OCI-LY7 (cell line): ENCODE measurements around the gene BAHCC1. TPM values are rescaled to one million over a fixed set of nuclear protein-coding genes. Genes with fewer than 3 reads are reported as not detected.
A peak's percentile ranks its signal among the peaks of the same experiment; 100 is the strongest.

ENCODE experiments used
- BruUV-seq: library from RNA; stranded (reverse); fragments of 400-500 nt; replicated peaks from 2 replicates; lab custom pipeline; 2021; lab: Mats Ljungman, UMichigan
- CTCF ChIA-PET: fragments of 300-600 bp; sonication (Branson Sonifier 250); formaldehyde crosslinking; loops from one replicate; lab custom pipeline; 2022; ENCODE audit warnings: antibody characterized with exemption; ENCODE audit not compliant: unreplicated experiment; lab: Charles Lee
- POLR2A ChIA-PET: fragments of 300-600 bp; sonication (Branson Sonifier 250); formaldehyde crosslinking; loops from one replicate; lab custom pipeline; 2022; ENCODE audit warnings: antibody characterized with exemption; lab: Charles Lee
- DNase-seq: peaks from one replicate; pipeline ENCODE4 v3.0.0-alpha.2; 2015; ENCODE audit warnings: low spot score
- H2AFZ ChIP-seq: fragments of 200-600 bp; sonication (generic), shearing (Covaris generic); 2 replicates; pipeline ENCODE4 v1.6.1; 2014; ENCODE audit warnings: mild to moderate bottlenecking, antibody characterized with exemption, low read length, moderate library complexity
- H3K27ac ChIP-seq: fragments of 200-600 bp; sonication (generic); 2 replicates; pipeline ENCODE4 v1.5.1; 2014; ENCODE audit warnings: mixed run types, low read depth, mild to moderate bottlenecking, moderate library complexity, low read length, inconsistent platforms; ENCODE audit not compliant: poor library complexity, severe bottlenecking
- H3K36me3 ChIP-seq: fragments of 200-600 bp; sonication (generic); 2 replicates; pipeline ENCODE4 v1.6.1; 2014; ENCODE audit warnings: mild to moderate bottlenecking, antibody characterized with exemption, low read length, moderate library complexity, mixed read lengths; ENCODE audit not compliant: insufficient read depth
- H3K4me1 ChIP-seq: fragments of 200-600 bp; sonication (generic); 2 replicates; pipeline ENCODE4 v1.5.1; 2014; ENCODE audit warnings: mild to moderate bottlenecking, low read length; ENCODE audit not compliant: insufficient read depth, poor library complexity, severe bottlenecking
- H3K4me2 ChIP-seq: fragments of 200-600 bp; sonication (generic); 2 replicates; pipeline ENCODE4 v1.6.1; 2014; ENCODE audit warnings: mild to moderate bottlenecking, low read length
- H3K4me3 ChIP-seq: fragments of 200-600 bp; sonication (generic); 2 replicates; pipeline ENCODE4 v1.5.1; 2014; ENCODE audit warnings: mild to moderate bottlenecking, low read depth, low read length; ENCODE audit not compliant: poor library complexity, severe bottlenecking
- H3K79me2 ChIP-seq: fragments of 200-600 bp; sonication (generic); 2 replicates; pipeline ENCODE4 v1.6.1; 2016; ENCODE audit warnings: low read depth, mild to moderate bottlenecking, low read length, moderate library complexity, mixed read lengths; ENCODE audit not compliant: insufficient read depth
- H3K9me2 ChIP-seq: fragments of 200-600 bp; sonication (generic); 2 replicates; pipeline ENCODE4 v1.6.1; 2016; ENCODE audit warnings: mild to moderate bottlenecking, low read length, mixed read lengths; ENCODE audit not compliant: insufficient read depth
- H3K9me3 ChIP-seq: fragments of 200-600 bp; sonication (generic); 2 replicates; pipeline ENCODE4 v1.6.1; 2014; ENCODE audit warnings: mild to moderate bottlenecking, mixed run types, low read length, mixed read lengths
- H4K20me1 ChIP-seq: fragments of 200-600 bp; sonication (generic); 2 replicates; pipeline ENCODE4 v1.6.1; 2014; ENCODE audit warnings: mild to moderate bottlenecking, antibody characterized with exemption, low read length, moderate library complexity, mixed read lengths; ENCODE audit not compliant: insufficient read depth
- CTCF ChIP-seq: fragments of 200-600 bp; sonication (generic); conservative IDR thresholded peaks from 2 replicates; pipeline ENCODE4 v1.5.1; 2014; ENCODE audit warnings: mild to moderate bottlenecking, antibody characterized with exemption, low read length, moderate library complexity, mixed read lengths
- EZH2phosphoT487 ChIP-seq: fragments of 200-600 bp; sonication (generic); IDR thresholded peaks from 2 replicates; pipeline ENCODE4 v1.6.1; 2018; ENCODE audit warnings: low read depth, borderline replicate concordance, mild to moderate bottlenecking, mixed run types, antibody characterized with exemption, low read length, moderate library complexity, mixed read lengths
- intact Hi-C: fragments of 100-400 bp; cut with micrococcal nuclease; formaldehyde crosslinking; loops from one replicate; pipeline ENCODE4 v1.10.0; 2022; ENCODE audit not compliant: unreplicated experiment
- total RNA-seq, 2 experiments: library from RNA; depleted of rRNA in 1 of 2; stranded (reverse); fragments of >200 nt in 1 of 2; shearing (Covaris generic) in 1 of 2; gene quantifications; 2 replicates each; pipeline ENCODE4 v1.2.3, GENCODE V29; 2014 to 2022

BAHCC1 gene
- total RNA-seq, 2 experiments from 2014 or later = 5.2 to 5.5 TPM

DNA sequence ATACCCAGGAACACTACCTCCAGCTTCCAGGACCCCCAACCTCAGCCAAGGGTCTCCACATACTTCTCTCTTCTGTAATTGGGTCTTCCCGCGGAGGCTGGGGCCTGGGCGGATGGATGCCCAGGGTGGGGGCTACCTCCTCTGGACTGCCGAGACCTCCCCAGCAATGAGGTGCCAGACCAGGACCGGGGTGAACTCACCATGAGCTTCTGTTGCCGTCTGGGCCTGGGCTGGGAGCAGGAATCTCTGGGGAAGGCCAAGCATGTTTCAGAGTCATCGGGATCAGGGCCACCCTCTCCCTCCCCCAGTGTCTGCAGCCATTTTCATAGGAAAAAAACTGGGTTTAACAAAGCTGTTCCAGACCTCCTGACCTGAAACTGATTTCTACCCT is 10.3 kb upstream of the BAHCC1 start:
- H3K79me2 ChIP-seq = no peaks in the 10 kb centered on the region
- ChIA-PET CTCF (no interaction called here), POLR2A (no interaction called here)
- no peak overlapping the region for H3K27ac ChIP-seq
- peaks cover 13% of the 10 kb centered on the region for H3K4me1 ChIP-seq
- no peak overlapping the region for H3K4me3 ChIP-seq
- H3K36me3 ChIP-seq = no peaks in the 10 kb centered on the region
- no peak overlapping the region for H3K4me2 ChIP-seq
- TF ChIP-seq CTCF (no peak), EZH2phosphoT487 (no peak)
- DNase-seq = no peak
- no peaks in the 10 kb centered on the region for H3K9me2 ChIP-seq
- H4K20me1 ChIP-seq = no peaks in the 10 kb centered on the region
- no peaks in the 10 kb centered on the region for H3K9me3 ChIP-seq
- no TSS peak for BruUV-seq
- H2AFZ ChIP-seq = no peak overlapping the region
- intact Hi-C loops = no loop called here

GRCh38 chr17:81385320-81386111 is 9.7 kb upstream of the BAHCC1 start:
- Histone ChIP-seq H3K36me3 (no peaks in the 10 kb centered on the region), H2AFZ (no peak overlapping the region), H3K4me1 (peaks cover 13% of the 10 kb centered on the region), H3K9me2 (no peaks in the 10 kb centered on the region), H3K27ac (no peak overlapping the region), H3K9me3 (no peaks in the 10 kb centered on the region), H3K4me2 (no peak overlapping the region), H4K20me1 (no peaks in the 10 kb centered on the region), H3K4me3 (no peak overlapping the region), H3K79me2 (no peaks in the 10 kb centered on the region)
- no peak for DNase-seq
- ChIA-PET POLR2A (no interaction called here), CTCF (no interaction called here)
- BruUV-seq = no TSS peak
- intact Hi-C loops = no loop called here
- no peak for TF ChIP-seq EZH2phosphoT487
- TF ChIP-seq CTCF = no peak

DNA sequence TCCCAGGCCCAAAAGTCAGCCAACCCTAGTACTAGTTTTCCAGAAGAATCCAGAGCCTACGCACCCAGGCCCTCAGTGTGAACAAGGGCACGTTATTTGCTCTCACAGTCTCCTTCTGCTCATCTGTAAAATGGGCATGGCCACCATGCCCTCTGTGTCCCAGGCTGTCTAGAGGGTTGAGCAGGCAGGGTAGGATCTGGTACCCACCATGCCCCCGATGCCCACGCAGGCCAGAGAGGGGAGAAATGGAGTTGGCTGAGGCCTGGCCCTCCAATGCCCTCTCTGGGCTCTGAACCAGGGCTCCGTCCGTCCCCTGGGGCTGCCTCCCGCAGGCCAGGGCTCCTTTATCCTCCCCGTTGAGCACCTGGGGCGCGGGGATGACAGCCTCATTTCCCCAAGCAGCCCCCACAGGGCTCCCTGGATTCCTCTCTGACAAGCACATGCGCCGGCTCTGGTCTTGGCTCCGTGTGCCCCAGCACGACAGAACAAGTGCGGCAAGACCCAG is 9.1 kb upstream of the BAHCC1 start:
- no peak overlapping the region for H2AFZ ChIP-seq
- H3K36me3 ChIP-seq = no peaks in the 10 kb centered on the region
- H3K4me3 ChIP-seq = peak overlapping the region; percentile 58
- H3K9me2 ChIP-seq = no peaks in the 10 kb centered on the region
- H3K79me2 ChIP-seq = no peaks in the 10 kb centered on the region
- intact Hi-C loops = no loop called here
- TF ChIP-seq EZH2phosphoT487 = no peak
- TF ChIP-seq CTCF = no peak
- BruUV-seq = no TSS peak
- ChIA-PET CTCF (no interaction called here), POLR2A (no interaction called here)
- DNase-seq = no peak
- no peaks in the 10 kb centered on the region for H4K20me1 ChIP-seq
- no peak overlapping the region for H3K27ac ChIP-seq
- no peak overlapping the region for H3K4me2 ChIP-seq
- peaks cover 13% of the 10 kb centered on the region for H3K4me1 ChIP-seq
- no peaks in the 10 kb centered on the region for H3K9me3 ChIP-seq
